ENCODE data around the gene SLC22A1.

DNA sequence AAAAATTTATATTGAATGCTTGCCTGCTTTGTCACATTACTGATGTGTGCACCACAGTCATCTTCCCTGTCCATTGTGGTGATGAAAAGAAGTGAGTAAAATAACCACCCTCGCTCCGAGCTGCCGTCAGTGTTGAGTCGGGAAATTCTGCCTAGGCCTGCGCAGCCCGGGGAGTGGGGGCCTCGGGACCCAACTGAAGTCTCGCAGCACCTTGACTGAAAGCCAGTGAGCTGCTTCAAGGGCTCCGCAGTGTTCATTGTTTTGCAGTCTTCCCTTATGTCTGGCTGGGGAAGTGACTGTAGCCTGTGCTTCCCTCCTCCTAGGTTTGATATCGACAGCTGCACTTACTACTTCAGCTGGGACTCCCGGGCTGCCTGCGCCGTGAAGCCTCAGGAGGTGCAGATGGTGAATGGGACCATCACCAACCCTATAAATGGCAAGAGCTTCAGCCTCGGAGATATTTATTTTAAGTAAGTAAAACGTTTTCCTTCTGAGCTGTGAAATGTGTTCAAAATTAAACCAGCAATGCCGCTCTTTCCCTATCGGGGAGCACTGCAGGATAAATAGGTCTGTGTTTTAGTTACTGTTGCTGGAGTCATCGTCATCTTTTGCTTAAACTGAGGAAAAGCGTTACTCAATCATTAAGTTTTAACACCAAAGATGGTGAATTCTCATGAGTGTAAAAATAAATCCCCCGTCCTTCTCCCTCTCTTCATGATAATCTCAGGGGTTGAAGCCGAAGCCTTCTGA is 32.7 kb upstream of the SLC22A1 start:
- TF ChIP-seq, protein P1, sequence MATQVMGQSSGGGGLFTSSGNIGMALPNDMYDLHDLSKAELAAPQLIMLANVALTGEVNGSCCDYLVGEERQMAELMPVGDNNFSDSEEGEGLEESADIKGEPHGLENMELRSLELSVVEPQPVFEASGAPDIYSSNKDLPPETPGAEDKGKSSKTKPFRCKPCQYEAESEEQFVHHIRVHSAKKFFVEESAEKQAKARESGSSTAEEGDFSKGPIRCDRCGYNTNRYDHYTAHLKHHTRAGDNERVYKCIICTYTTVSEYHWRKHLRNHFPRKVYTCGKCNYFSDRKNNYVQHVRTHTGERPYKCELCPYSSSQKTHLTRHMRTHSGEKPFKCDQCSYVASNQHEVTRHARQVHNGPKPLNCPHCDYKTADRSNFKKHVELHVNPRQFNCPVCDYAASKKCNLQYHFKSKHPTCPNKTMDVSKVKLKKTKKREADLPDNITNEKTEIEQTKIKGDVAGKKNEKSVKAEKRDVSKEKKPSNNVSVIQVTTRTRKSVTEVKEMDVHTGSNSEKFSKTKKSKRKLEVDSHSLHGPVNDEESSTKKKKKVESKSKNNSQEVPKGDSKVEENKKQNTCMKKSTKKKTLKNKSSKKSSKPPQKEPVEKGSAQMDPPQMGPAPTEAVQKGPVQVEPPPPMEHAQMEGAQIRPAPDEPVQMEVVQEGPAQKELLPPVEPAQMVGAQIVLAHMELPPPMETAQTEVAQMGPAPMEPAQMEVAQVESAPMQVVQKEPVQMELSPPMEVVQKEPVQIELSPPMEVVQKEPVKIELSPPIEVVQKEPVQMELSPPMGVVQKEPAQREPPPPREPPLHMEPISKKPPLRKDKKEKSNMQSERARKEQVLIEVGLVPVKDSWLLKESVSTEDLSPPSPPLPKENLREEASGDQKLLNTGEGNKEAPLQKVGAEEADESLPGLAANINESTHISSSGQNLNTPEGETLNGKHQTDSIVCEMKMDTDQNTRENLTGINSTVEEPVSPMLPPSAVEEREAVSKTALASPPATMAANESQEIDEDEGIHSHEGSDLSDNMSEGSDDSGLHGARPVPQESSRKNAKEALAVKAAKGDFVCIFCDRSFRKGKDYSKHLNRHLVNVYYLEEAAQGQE (IDR thresholded peaks at IDR 0.05; ENCODE audit: low read depth): no peak
- TF ChIP-seq POLR2A (IDR thresholded peaks at IDR 0.05; ENCODE audit: borderline replicate concordance, extremely low read depth, insufficient read depth, insufficient read length): no peak
- TF ChIP-seq, protein P2, sequence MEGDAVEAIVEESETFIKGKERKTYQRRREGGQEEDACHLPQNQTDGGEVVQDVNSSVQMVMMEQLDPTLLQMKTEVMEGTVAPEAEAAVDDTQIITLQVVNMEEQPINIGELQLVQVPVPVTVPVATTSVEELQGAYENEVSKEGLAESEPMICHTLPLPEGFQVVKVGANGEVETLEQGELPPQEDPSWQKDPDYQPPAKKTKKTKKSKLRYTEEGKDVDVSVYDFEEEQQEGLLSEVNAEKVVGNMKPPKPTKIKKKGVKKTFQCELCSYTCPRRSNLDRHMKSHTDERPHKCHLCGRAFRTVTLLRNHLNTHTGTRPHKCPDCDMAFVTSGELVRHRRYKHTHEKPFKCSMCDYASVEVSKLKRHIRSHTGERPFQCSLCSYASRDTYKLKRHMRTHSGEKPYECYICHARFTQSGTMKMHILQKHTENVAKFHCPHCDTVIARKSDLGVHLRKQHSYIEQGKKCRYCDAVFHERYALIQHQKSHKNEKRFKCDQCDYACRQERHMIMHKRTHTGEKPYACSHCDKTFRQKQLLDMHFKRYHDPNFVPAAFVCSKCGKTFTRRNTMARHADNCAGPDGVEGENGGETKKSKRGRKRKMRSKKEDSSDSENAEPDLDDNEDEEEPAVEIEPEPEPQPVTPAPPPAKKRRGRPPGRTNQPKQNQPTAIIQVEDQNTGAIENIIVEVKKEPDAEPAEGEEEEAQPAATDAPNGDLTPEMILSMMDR (IDR thresholded peaks at IDR 0.05 in 2 of 3, conservative IDR thresholded peaks at IDR 0.05 in 1 of 3; ENCODE audit: borderline replicate concordance in 1 of 3, insufficient read depth in 1 of 3, low read depth in 2 of 3, low read length in 2 of 3): no peak
- no peak for TF ChIP-seq ZNF274 (IDR thresholded peaks at IDR 0.05; ENCODE audit: low read depth, low read length)
- no peak for TF ChIP-seq SIN3A (IDR thresholded peaks at IDR 0.05; ENCODE audit: low read depth)
- TF ChIP-seq POLR2AphosphoS5 (IDR thresholded peaks at IDR 0.05; ENCODE audit: low read depth, low read length): no peak
